Ovary (tissue), 9 donors: Measurements from ENCODE around the gene ARHGAP19. TPM values are rescaled to one million over a fixed set of nuclear protein-coding genes. Genes with fewer than 3 reads are reported as not detected.

ENCODE experiments used
- DNase-seq, 5 donors: peaks; one replicate each; pipeline ENCODE4 v3.0.0-alpha.2; 2019 to 2020
- H3K27ac ChIP-seq, 2 donors: fragments of 200-600 bp; one replicate each; pipeline versions ENCODE4 v1.5.1 to v1.8.0; 2019 to 2022
- H3K27me3 ChIP-seq: fragments of 200-600 bp; one replicate; pipeline ENCODE4 v1.8.0; 2022
- H3K36me3 ChIP-seq: fragments of 200-600 bp; sonication (generic); one replicate; pipeline ENCODE4 v1.5.1; 2019
- H3K4me1 ChIP-seq: one replicate; pipeline ENCODE4 v1.8.1; 2013; ENCODE audit warnings: mild to moderate bottlenecking, moderate library complexity; ENCODE audit not compliant: insufficient read depth
- H3K4me3 ChIP-seq: fragments of 200-600 bp; sonication (generic); one replicate; pipeline ENCODE4 v1.5.1; 2017
- H3K9me3 ChIP-seq, 2 donors: fragments of 200-600 bp in 1 of 2; sonication (generic) in 1 of 2; one replicate each; pipeline versions ENCODE4 v1.5.1 to v1.8.1; 2013 to 2019; ENCODE audit warnings: mild to moderate bottlenecking in 1 of 2, moderate library complexity in 1 of 2
- EP300 ChIP-seq: sonication (generic); formaldehyde crosslinking; IDR thresholded peaks from one replicate; pipeline ENCODE4 v1.6.1; 2017; ENCODE audit warnings: antibody characterized with exemption
- POLR2A ChIP-seq: fragments of 450-650 bp; IDR thresholded peaks from one replicate; pipeline ENCODE4 v1.6.1; 2017; ENCODE audit warnings: antibody characterized with exemption, mild to moderate bottlenecking, moderate library complexity
- WGBS, 3 donors: extraction: QIAGEN DNeasy Blood & Tissue Kit in 1 of 3; methylation state at CpG; one replicate each; pipeline versions ENCODE4 v1.1.5 to v1.1.7; 2013 to 2017; 5-methylcytosine and 5-hydroxymethylcytosine counted together
- intact Hi-C, 4 donors: fragments of 100-400 bp; cut with DNase I; formaldehyde crosslinking; loops; one replicate each; pipeline versions ENCODE4 v1.11.0 to v1.15.1; 2022 to 2023
- polyA plus RNA-seq, 2 donors: library from polyadenylated mRNA; stranded (reverse); fragments of 200-250 nt in 1 of 2; fragments of 350-450 nt in 1 of 2; fragmentation: Illumina TruSeq in 1 of 2; extraction: RNeasy Lipid Tissue Mini Kit (QIAGEN cat#74804) in 1 of 2; gene quantifications; one replicate each; pipeline ENCODE4 v1.2.3, GENCODE V29; 2013 to 2014
- total RNA-seq, 7 donors: library from RNA; depleted of rRNA in 2 of 7; stranded (reverse); fragments of >200 nt in 2 of 7; fragmentation: NEBNext Ultra II Directional in 3 of 7; extraction: Animal tissue kit (Norgen Biotek cat#: 25700) in 3 of 7; gene quantifications; one replicate each; pipeline versions ENCODE4 v1.1.0 to v1.2.4, GENCODE V29; 2016 to 2023
- TF ChIP-seq, protein P1 (sequence below), 3 donors: fragments of 450-650 bp in 2 of 3; fragments of 200-600 bp in 1 of 3; IDR thresholded peaks; one replicate each; pipeline versions ENCODE4 v1.5.1 to v1.8.0; 2016 to 2022; ENCODE audit warnings: antibody characterized with exemption in 3 of 3, mild to moderate bottlenecking in 1 of 3
- donor health status: DM: no; HTN: no; CAD: no; lungs with moderate emphysema.
- donor health status: DM: no; HTN: no; CAD: no.
- donor health status: Bipolar disorder and iron deficiency.
- donor health status: DM: yes; HTN: yes; CAD: no.
- donor health status: DM: no; HTN: no; CAD: no.
- donor health status: DM: yes; HTN: yes; CAD: no.

Gene ARHGAP19
- total and polyA plus RNA-seq, 9 donors: 6.7 to 18.1 (median 13.5) TPM

DNA sequence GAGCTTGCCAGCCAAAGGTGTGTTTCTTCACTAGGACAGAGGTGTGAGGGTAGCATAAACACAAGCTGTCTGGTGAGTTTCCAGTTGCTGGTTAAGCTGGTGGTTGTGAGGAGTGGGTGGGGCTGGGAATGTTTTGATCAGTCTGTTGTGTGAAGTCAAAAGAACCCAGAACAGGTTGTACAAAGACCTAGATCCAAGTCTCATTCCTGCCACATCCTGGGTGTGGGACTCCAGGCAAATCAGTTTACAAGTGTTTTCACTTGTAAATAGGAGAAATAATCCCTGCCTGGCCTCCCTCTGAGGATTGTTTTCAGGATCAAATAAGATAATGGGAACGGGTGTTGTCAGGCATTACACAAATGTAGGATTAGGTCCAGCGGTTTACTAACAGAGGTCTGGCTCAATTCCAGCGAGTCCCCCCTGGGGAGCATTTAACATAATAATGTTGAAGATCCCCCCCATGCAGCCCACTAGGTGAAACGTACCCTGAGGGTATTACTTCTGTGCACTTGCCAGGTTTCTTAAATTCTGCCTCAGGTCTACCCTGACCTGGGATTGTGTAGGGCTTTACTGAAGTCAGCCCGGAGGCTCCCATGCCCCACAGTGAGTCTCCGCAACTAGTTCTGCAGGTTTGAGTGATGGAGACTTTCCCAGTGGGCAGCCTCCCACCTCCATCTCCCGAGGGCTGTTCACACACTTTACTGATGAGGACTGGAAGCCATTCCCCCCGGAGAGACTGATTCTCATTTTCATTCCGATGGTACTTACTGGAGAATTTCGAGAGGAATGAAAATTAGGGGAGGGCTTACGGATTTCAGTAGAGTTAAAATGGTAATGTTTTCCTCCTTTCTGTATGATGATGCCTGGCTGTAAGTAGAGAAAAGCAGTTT lies 44.8 kb upstream of the ARHGAP19 start:
- no peak overlapping the region for H3K4me3 ChIP-seq
- H3K36me3 ChIP-seq: no peaks in the 10 kb centered on the region
- TF ChIP-seq POLR2A (no peak), EP300 (no peak)
- TF ChIP-seq, protein P1, sequence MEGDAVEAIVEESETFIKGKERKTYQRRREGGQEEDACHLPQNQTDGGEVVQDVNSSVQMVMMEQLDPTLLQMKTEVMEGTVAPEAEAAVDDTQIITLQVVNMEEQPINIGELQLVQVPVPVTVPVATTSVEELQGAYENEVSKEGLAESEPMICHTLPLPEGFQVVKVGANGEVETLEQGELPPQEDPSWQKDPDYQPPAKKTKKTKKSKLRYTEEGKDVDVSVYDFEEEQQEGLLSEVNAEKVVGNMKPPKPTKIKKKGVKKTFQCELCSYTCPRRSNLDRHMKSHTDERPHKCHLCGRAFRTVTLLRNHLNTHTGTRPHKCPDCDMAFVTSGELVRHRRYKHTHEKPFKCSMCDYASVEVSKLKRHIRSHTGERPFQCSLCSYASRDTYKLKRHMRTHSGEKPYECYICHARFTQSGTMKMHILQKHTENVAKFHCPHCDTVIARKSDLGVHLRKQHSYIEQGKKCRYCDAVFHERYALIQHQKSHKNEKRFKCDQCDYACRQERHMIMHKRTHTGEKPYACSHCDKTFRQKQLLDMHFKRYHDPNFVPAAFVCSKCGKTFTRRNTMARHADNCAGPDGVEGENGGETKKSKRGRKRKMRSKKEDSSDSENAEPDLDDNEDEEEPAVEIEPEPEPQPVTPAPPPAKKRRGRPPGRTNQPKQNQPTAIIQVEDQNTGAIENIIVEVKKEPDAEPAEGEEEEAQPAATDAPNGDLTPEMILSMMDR (IDR thresholded peaks at IDR 0.05): no peak
- intact Hi-C loops: loop anchor here in 1 of 4 donors (10.0 kb wide), 1 partner anchor 52 kb away; no protein-coding TSS in a partner anchor
- no peak overlapping the region for H3K27ac ChIP-seq
- H3K4me1 ChIP-seq: peaks cover 1% of the 10 kb centered on the region
- peak in 1 of 5 donors; percentile 19 for DNase-seq
- H3K27me3 ChIP-seq: no peaks in the 10 kb centered on the region
- H3K9me3 ChIP-seq: no peaks in the 10 kb centered on the region
- 8 to 12% (median 12%) methylated on average over 11 of the region's 11 CpGs for WGBS, 3 donors

DNA sequence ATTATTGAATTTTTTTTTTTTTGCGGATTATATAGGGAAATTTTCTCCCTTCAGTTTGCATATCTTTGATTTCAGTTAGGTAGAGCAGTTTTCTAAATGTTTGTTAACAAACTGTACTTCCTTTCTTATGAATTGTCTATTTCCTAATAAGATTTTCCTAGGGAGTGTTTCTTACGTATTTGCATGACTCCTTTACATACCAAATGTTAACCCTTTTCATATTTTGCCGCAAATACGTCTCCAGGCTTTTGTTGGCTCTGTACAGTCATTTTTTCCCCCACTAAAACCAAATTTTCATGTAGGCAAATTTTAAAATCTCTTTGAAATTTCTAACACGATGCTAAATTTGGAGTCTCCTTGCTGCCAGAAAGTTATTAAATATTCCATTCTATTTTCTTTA lies 44.0 kb upstream of the ARHGAP19 start:
- H3K4me3 ChIP-seq: no peak overlapping the region
- no peaks in the 10 kb centered on the region for H3K9me3 ChIP-seq
- TF ChIP-seq, protein P1 (IDR thresholded peaks at IDR 0.05): no peak
- TF ChIP-seq EP300 (no peak), POLR2A (no peak)
- no peak overlapping the region for H3K27ac ChIP-seq
- no peaks in the 10 kb centered on the region for H3K36me3 ChIP-seq
- H3K4me1 ChIP-seq: peaks cover 6% of the 10 kb centered on the region
- intact Hi-C loops: loop anchor here in 1 of 4 donors (10.0 kb wide), 1 partner anchor 52 kb away; no protein-coding TSS in a partner anchor
- no peak for DNase-seq
- 28 to 38% (median 29%) methylated on average over 5 of the region's 5 CpGs for WGBS, 3 donors
- H3K27me3 ChIP-seq: no peaks in the 10 kb centered on the region

DNA sequence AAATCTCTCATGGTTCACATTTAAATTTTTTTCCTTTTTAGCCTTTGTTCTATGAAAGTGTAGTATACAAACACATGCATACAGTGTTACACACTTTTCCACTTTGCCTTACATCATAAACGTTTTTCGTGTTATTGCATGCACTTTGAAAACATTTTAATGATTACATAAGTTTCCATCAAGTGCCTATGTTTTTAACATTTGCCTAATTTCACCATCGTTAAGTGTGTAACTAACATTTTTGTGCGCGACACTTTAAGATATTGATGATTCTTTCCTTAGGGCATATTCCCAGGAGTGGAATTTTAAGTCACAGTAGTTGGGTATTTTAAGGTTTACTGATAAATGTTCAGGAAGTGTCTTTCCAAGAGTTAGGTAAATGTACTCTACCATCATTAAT lies 43.6 kb upstream of the ARHGAP19 start:
- 45 to 55% (median 51%) methylated on average over 5 of the region's 5 CpGs for WGBS, 3 donors

DNA sequence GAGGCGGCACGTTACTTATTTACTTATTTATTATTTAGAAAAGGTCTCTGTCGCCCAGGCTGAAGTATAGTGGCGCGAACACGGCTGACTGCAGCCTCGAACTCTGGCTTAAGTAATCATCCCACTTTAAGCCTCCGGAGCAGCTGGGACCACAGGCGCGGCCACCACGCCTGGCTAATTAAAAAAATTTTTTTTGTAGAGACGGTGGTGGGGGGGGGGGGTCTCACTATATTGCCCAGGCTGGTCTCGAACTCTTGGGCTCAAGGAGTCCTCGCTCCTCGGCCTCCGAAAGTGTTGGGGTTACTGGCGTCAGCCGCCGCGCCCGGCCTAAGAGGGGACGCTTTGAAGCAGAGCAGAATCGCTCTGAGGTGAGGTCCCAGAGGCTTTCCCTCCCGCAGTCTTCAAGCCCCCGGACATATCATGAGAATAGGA lies 42.8 kb upstream of the ARHGAP19 start:
- Histone ChIP-seq H3K36me3 (no peaks in the 10 kb centered on the region), H3K27me3 (no peaks in the 10 kb centered on the region), H3K4me1 (peaks cover 8% of the 10 kb centered on the region), H3K27ac (peak overlapping the region; percentile 72 to 97), H3K9me3 (no peaks in the 10 kb centered on the region), H3K4me3 (peak overlapping the region; percentile 94)
- 1 to 4% (median 3%) methylated on average over 24 to 25 of the region's 25 CpGs for WGBS, 3 donors
- intact Hi-C loops: loop anchor here in 1 of 4 donors (10.0 kb wide), 1 partner anchor 50 kb away; no protein-coding TSS in a partner anchor
- DNase-seq: peak in 2 of 5 donors; percentile 34 to 58
- TF ChIP-seq POLR2A: no peak
- TF ChIP-seq, protein P1 (IDR thresholded peaks at IDR 0.05): no peak
- TF ChIP-seq EP300: no peak

More for the DNA sequence above, 43.6 kb upstream of the ARHGAP19 start:
- Histone ChIP-seq H3K27me3 (no peaks in the 10 kb centered on the region), H3K4me1 (peaks cover 8% of the 10 kb centered on the region), H3K27ac (no peak overlapping the region), H3K9me3 (no peaks in the 10 kb centered on the region), H3K4me3 (no peak overlapping the region), H3K36me3 (no peaks in the 10 kb centered on the region)
- intact Hi-C loops: loop anchor here in 1 of 4 donors (10.0 kb wide), 1 partner anchor 51 kb away; no protein-coding TSS in a partner anchor
- no peak for DNase-seq
- TF ChIP-seq EP300 (no peak), POLR2A (no peak)
